Keratinocyte (primary cell): ENCODE data around the gene PIK3AP1.

Experiments
- CTCF ChIP-seq, 3 experiments: IDR thresholded peaks in 1 of 3; conservative IDR thresholded peaks in 1 of 3; optimal IDR thresholded peaks in 1 of 3; 2 replicates in 2 of 3; 3 replicates in 1 of 3; pipeline versions ENCODE3 to v1.5.1; 2011; ENCODE audit warnings: low read length in 3 of 3, mild to moderate bottlenecking in 3 of 3, moderate library complexity in 2 of 3, control low read depth in 1 of 3, inconsistent platforms in 1 of 3; ENCODE audit not compliant: insufficient read depth in 2 of 3; ENCODE audit errors: extremely low read depth in 1 of 3
- EZH2 ChIP-seq: IDR thresholded peaks from one replicate; pipeline ENCODE4 v1.6.1; 2012; ENCODE audit warnings: inconsistent platforms, mild to moderate bottlenecking, low read length, moderate library complexity

GRCh38 chr10:96646751-96647166, 73.6 kb downstream of the PIK3AP1 start:
- TF ChIP-seq CTCF (optimal IDR thresholded peaks at IDR 0.05 in 1 of 3, IDR thresholded peaks at IDR 0.05 in 1 of 3, conservative IDR thresholded peaks at IDR 0.05 in 1 of 3; ENCODE audit: extremely low read depth in 1 of 3, insufficient read depth in 2 of 3, low read length in 3 of 3): no peak
- TF ChIP-seq EZH2: no peak
